Measurements from ENCODE around the gene ARSH. TPM values are rescaled to one million over a fixed set of nuclear protein-coding genes. Genes with fewer than 3 reads are reported as not detected.

Gene ARSH
- total RNA-seq, 1 donor from 2014 or later: not detected

DNA sequence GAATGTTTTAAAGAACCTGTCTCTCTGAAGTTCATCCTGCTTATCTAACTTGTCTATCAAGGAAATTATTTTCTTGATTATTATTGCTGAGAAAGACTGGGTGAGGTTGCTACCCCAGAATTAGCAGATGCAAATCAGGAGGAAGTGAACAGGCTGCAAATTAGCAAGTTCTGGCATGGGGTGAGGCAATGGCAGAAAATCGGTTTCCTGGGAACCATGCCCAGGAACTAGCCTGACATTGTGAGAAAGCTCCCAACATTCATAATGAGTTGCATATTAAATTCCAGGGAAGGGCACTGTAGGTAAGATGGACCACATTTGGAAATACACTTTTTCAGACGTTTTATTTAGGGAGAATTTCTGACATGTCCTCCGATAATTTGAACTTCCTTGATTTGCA lies 46.5 kb downstream of the ARSH start:
- H3K27ac Mint-ChIP-seq: no peak overlapping the region
- intact Hi-C loops (cut with micrococcal nuclease): no loop called here
- H3K27me3 Mint-ChIP-seq (ENCODE audit: low read depth): no peaks in the 10 kb centered on the region
- H3K36me3 Mint-ChIP-seq (ENCODE audit: low read depth): no peaks in the 10 kb centered on the region
- no peak overlapping the region for H3K4me3 Mint-ChIP-seq (ENCODE audit: low read depth)
- H3K4me1 Mint-ChIP-seq (ENCODE audit: low read depth): no peaks in the 10 kb centered on the region
- DNase-seq (ENCODE audit: low spot score): no peak
- no peaks in the 10 kb centered on the region for H3K9me3 Mint-ChIP-seq

DNA sequence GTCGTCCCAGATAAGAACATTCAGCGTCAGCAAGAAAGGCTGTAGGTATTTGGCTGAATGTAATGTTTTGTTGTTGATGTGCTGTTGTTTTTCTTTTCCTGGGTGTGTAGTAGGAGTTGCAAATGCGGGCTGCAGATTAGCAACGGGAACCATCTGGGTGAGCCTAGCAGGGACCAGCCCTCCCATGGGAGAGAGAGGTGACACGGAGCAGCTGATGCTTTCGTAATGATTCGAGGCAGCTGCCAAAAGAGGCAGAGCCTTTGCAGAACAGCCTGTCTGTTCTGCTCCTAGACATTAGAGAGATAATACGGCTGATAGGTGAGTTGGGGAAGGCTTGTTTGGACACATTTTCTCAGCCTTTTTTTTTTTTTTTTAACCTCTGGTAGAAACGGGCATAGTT lies 60.2 kb downstream of the ARSH start:
- H3K27me3 Mint-ChIP-seq (ENCODE audit: low read depth): no peaks in the 10 kb centered on the region
- no peaks in the 10 kb centered on the region for H3K4me1 Mint-ChIP-seq (ENCODE audit: low read depth)
- H3K27ac Mint-ChIP-seq: no peak overlapping the region
- intact Hi-C loops (cut with micrococcal nuclease): no loop called here
- no peaks in the 10 kb centered on the region for H3K36me3 Mint-ChIP-seq (ENCODE audit: low read depth)
- no peak for DNase-seq (ENCODE audit: low spot score)
- H3K4me3 Mint-ChIP-seq (ENCODE audit: low read depth): no peak overlapping the region
- no peaks in the 10 kb centered on the region for H3K9me3 Mint-ChIP-seq

GRCh38 chrX:3075959-3076358 lies 69.6 kb downstream of the ARSH start:
- intact Hi-C loops (cut with micrococcal nuclease): no loop called here
- Mint-ChIP-seq H3K36me3 (ENCODE audit: low read depth) (no peaks in the 10 kb centered on the region), H3K4me3 (ENCODE audit: low read depth) (no peak overlapping the region), H3K27me3 (ENCODE audit: low read depth) (no peaks in the 10 kb centered on the region), H3K27ac (no peak overlapping the region), H3K4me1 (ENCODE audit: low read depth) (no peaks in the 10 kb centered on the region), H3K9me3 (no peaks in the 10 kb centered on the region)
- DNase-seq (ENCODE audit: low spot score): no peak

GRCh38 chrX:3076416-3076991 lies 70.2 kb downstream of the ARSH start:
- Mint-ChIP-seq H3K9me3 (no peaks in the 10 kb centered on the region), H3K4me1 (ENCODE audit: low read depth) (no peaks in the 10 kb centered on the region), H3K36me3 (ENCODE audit: low read depth) (no peaks in the 10 kb centered on the region), H3K27ac (no peak overlapping the region), H3K4me3 (ENCODE audit: low read depth) (no peak overlapping the region), H3K27me3 (ENCODE audit: low read depth) (no peaks in the 10 kb centered on the region)
- intact Hi-C loops (cut with micrococcal nuclease): no loop called here
- no peak for DNase-seq (ENCODE audit: low spot score)

Other genes starting within 250 kb of the ARSH start
- not detected in 2 replicates for gene GYG2, start 177.6 kb upstream of the ARSH start, total RNA-seq
- 1.7 and 2.1 TPM in 2 replicates for gene ARSD, start 77.2 kb upstream of the ARSH start, total RNA-seq
- gene ARSF, start 34.9 kb downstream of the ARSH start, total RNA-seq: not detected in 2 replicates

Data from activated T-helper 2 cell treated with anti-CD3 and anti-CD28 coated beads, Interferon-gamma antibody, Interleukin-2, Interleukin-4, amounts not matched to agents 10 μg/mL and 5 μg/mL and 100 μg/mL, durations not matched to agents 14 hours and 24 hours and 36 hours (primary cell).